Measurements from ENCODE around the gene OR6K6.

Gene OR6K6, protein sequence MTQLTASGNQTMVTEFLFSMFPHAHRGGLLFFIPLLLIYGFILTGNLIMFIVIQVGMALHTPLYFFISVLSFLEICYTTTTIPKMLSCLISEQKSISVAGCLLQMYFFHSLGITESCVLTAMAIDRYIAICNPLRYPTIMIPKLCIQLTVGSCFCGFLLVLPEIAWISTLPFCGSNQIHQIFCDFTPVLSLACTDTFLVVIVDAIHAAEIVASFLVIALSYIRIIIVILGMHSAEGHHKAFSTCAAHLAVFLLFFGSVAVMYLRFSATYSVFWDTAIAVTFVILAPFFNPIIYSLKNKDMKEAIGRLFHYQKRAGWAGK

DNA sequence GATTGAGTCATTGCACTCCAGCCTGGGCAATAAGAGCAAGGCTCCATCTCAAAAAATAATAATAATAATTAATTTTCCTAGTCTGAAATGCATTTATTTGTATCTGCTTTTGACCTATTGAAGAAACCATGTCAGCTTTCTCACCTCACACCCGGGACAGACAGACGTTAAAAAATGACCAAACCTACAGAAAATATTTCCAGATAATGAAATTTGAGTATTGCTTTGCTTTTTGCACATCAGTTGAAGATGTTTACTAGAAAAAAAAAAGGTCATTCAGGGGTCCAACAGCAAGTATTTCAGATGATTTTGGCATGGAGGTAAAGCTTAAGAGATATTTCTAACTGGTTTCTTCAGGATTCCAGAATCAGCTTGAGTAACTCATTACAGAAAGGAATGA, at the start of gene OR6K6:
Gene OR6K6 (plus strand): TSS at position 301 of the 400 bp plus-strand sequence. CDS start 168 bp downstream, outside the sequence.
- DNase-seq = no peak

DNA sequence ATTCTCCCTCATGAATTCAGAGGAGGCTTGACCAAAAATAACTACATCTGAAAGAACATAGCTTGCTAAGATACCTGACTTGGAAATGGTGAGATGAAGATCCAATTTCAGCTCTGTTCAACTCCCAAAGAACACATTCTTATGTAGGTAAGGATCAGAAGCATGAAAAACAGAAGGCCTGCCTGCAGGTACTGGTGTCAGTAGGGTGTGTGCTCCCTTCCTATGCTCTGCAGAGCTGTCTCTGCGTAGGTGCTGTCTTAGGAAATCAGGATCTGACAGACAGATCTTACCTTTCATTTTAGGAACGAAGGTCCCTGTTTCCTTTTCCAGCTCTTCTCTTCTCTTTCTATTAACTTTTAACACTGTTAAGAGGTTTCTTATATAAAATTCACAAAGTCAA, 48.4 kb upstream of the OR6K6 start:
- DNase-seq = no peak

DNA sequence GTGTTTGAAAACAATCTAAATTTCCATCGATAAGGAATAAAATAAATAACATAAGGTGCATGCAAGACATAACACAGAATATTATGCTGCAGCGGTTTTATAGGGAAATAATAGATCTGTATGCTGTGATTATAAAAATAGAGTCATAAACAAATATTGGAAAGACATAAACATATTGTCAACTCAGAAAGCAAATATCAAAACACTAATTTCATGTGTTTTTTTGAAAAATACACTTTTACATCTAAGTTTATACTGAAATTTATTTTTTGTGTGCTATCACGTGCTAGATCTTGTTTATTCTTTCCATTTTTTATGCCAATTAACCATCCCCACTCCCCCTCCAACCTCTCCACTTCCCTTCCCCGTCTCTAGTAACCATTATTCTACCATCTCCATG, 43.4 kb upstream of the OR6K6 start:
- DNase-seq = no peak

DNA sequence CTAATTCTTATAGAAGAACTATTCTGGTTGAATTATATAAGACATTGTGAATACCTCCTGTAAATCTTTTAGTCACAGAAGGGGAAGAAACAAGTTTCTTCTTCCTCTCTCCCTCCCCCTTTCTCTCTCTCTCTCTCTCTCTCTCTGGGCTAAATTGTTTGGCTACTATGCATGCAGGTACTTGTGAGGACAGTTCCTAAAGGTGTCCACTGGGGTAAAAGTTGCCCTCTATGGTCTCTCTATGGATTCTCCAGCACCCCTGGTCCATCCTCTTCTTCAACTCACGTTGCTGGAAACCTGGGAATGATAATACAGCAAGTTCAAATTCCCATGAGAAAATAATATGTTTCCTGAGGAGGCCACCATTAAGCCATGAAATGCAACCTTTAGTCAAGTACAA, 39.8 kb upstream of the OR6K6 start:
- no peak for DNase-seq

DNA sequence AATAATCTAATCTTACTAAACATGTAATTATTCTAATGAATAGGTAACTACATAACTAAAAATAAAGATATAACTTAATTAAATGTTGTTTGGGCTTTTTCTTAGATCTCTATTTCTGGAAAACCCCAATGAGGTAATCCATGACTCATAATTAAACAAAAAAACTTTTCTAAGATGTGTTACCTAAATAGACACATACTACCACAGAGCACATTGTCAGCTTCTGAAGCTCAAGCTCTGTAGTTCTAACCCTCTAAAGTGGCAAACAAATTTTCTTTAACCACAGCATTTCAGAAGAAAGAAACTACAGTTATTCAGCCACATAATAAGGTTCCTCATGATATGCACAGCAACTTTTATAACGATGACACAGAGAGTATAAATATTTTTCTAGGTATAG, 38.2 kb upstream of the OR6K6 start:
- DNase-seq = no peak

DNA sequence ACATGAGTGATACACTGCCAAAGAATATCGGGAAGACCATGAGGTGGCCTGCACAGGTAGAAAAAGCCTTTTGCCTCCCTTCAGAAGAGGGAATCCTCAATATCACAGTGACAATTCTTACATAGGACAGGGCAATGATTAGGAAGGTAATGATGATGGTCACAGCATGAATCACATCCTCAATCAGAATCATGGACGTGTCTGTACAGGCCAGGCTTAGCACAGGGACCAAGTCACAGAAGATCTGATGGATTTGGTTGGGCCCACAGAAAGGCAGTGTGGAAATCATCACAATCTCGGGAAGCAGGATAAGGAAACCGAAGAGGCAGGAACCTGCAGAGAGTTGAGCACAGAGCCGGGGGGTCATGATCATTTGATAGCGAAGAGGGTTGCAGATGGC, 37.2 kb upstream of the OR6K6 start:
- DNase-seq = no peak

DNA sequence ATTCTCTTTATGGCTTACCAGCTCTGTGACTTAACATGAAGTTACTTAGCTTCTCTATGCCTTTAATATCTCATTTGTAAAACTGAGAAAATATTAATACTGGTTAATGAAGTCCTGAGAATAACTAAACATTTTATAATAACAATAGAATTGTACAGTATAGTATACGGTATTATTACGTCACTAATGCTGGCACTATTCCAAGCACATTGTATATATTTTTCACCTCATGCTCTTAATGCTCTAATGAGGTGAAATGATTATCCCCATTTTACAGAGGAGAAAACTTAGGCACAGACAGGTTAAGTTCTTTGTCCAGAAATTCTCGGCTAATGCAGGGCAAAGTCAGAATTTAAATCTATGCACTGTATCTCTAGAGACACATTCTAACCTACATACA, 34.9 kb upstream of the OR6K6 start:
- no peak for DNase-seq

DNA sequence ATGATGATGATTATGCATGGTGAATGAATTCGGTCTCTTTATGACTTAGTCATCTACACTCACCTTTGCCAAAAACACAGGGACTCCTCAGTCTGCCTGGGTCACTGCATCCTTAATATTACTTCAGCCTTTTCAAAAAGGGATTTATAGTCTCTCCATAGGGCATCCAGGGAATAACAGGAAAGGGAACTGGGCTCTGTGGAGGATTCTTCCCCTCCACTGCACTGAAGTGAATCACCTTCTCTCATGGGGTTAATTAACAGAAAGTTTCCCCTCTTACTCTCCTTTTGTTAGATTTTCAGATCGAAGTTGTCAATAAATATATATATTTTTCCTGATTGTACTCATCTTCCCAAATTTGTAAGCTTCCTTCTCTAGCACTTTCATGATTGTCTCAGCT, 33.9 kb upstream of the OR6K6 start, which contains the start of gene OR6K3:
Gene OR6K3 (minus strand): TSS at position 101 of the 400 bp plus-strand sequence. CDS start 2,605 bp downstream, outside the sequence.
- no peak for DNase-seq

DNA sequence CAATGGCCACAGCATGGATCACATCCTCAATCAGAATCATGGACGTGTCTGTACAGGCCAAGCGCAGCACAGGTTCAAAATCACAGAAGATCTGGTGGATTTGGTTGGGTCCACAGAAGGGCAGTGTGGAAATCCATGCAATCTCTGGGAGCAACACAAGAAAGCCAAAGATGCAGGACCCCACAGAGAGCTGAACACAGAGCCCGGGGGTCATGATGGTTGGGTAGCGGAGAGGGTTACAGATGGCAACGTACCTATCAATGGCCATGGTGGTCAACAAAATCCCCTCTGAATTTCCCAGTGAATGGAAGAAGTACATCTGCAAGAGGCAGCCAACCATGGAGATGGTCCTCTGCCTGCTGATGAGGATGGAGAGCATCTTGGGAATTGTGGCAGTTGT, 30.1 kb upstream of the OR6K6 start:
- no peak for DNase-seq

DNA sequence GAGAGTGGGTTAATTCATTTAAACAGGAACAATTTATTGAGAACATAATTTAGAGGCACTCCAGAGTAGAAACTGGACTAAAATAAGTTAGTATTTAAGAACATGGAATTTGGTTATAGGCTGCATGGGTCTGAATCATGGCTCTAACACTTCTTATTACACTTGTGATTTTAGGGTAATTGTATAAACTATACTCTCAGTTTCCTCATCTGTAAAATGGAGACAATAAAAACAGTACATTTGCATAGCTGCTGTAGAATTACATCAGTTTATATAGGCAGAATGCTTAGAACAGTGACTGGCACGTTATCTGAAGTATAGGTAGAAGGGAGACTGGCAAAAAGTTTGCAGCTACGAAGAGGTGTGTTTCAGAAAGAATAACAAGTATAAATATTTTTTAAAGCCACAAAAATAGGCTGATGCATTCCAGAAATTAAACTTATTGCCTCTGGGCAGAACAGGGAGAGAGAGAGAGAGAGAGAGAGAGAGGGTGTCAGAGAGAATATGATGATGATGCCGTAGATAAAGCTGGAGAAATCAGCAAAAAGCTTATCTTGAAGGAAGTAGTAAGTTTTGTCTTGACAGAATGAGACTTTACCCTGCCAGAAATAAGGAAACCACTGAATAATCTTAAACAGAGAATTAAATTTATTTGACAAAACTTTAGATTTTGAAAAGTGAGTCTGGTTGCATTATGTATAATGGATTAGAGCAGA, 25.9 kb upstream of the OR6K6 start:
- no peak for DNase-seq

DNA sequence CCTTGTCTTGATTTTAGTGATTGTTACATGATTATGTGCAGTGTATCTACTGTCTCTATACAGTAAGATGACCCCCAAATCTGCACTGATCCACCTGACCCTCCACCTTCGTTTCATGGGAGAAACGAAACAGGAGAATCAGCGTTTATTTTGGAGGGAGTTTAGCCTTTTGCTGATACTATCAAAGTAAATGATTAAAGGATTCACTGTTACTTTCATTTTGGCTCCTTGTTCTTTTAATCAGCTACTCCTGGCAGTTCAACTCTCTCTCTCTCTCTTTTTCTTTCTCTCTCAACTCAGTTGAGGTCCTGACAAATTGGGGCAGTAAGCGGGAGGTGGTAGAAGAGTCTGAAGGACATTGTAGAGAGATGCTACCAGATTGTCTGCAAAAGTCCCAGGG, 24.1 kb upstream of the OR6K6 start:
- DNase-seq = no peak

DNA sequence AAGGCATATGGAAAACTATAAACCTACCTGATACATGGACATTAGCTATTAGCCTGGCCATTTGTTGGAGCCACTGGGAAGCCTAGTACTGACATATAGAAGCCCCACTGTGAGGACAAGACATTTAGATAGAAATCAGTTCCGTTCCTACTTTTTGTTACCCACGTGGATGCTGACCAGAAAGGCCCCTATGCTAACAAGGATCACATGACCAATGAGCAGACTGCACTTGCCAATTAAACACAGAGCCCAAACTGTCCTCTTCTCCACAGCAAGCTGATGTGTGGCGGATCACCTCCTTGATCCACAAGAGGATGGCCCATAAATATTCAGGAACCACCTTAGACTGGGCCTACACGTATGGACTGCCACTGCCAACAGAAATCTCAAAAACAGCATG, 22.8 kb upstream of the OR6K6 start:
- DNase-seq = no peak

DNA sequence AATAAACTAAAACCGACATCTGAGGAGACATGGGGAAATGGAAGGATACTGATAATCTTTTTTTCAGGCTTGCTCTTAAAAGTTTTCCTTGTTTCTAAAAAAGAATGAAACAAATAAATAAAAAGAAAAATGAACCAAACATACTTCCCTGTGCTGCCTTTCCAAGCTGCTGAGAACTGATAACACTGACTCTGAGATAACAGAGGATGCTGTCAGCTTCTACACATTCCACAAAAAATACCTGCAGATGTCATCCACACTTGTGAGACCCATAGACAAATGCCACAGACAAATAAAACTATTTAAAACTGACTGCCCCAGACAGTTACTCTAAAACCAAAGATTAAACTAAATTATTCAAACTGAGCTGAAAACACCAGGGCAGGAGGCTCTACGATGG, 22.0 kb upstream of the OR6K6 start:
- no peak for DNase-seq

DNA sequence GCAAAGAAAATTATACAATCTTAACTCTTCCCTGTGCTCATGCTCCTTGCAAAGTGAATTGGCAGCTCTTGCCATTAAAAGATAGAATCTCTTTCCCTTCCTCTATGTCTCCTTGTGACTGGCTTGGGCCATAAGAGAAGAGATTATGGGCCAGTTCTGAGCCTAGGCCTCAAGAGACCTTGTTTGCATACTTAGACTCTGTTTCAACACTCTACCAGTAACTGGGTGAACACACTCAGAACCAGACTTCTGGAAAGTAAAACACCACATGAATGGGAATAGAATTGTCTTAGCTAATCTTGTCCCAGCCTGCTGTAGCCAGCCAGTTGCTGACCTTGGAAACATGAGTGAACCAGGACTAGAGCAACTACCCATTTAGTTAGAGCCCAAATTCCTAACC, 18.7 kb upstream of the OR6K6 start:
- no peak for DNase-seq

DNA sequence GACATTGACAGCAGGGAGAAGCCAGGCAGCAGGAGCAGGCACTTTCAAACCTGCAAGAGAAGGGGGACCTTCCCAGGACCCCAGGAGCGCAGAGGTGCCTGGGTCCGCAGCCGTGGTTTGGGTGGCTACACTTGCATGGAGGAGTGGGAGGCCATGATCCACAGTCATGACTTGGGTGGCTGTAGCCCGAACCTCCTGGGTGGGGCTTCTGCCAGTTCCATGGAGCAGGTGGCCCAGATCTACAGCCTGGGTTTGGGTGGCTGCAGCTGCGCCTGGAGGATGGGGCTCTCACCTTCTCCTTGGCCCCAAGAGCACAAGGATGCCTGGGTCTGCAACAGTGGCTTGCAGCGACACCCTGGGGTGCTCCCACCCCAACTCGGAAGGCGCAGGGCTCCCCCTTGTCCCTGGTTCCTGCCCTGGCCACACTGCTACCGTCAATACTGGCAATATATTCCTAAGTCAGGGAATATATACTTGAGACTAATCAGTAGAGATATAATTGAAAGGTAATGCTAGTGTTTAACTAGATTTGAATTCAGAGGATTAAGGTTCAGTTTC, 2.3 kb upstream of the OR6K6 start:
- no peak for DNase-seq

DNA sequence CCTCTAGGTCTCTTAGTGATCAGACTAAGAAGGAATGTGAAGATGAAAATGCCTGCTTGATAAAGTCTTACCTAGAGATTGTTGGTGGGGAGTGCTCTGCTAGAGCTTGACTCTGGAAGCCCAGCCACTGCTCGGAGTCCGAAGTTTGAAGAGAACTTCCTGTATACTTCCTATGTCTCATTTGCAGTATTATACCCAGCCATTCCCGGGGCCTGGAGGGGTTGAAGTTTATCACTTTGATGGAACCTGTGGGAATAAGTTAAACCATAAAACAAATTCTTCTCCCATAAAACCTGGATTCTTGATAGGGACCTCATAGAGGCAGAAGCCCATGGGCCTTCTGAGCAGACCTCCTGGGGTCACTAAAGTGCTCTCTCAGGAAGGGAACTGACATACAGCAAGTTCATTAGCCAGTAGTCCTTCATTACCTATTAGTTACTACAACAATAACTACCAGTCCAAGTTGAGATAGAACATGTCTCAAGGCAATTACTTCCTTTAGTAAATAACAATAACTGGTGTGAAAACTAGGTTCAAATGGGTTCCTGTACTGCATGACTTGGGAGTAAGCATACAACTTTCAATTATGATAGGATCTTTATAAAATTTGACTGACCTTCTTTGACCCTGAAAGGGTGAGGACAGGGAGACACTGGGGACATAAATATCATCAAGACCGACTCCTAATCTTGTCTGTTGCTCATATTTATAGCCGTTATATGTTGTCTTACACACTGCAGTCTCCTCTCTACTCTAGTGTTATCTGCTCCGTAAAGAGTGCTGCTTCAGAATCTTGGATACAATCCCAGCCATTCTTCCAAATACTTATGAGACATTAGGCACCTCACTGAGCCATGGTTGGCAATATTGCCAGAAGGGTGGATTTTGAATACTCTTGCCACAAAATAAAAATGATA, 17.7 kb downstream of the OR6K6 start, which contains the start of gene OR6N1:
Gene OR6N1 (minus strand): TSS at position 246 of the 917 bp plus-strand sequence. CDS start 5,513 bp downstream, outside the sequence.
- no peak for DNase-seq

DNA sequence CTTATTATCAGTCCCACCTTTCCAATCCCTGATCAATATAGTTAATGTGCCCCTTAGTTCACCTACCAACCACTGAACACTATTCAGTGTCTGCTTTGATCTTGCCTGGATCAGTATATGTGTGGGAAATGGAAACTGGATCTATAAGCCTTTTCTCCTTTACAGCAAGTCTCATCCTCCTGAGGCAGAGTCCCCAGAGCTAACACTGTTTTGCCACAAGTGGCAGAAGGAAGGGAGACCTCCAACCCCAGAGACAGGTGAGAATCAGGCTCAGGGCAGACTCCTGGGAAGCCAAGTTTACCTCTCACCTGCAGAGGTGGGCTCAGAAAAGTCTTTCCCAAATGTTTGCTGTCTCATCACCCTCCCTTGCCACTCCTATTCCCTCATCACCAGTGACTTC, 26.6 kb downstream of the OR6K6 start, which contains the start of gene OR6N2:
Gene OR6N2 (minus strand): TSS at position 101 of the 400 bp plus-strand sequence. CDS start 3,569 bp downstream, outside the sequence.
- no peak for DNase-seq

DNA sequence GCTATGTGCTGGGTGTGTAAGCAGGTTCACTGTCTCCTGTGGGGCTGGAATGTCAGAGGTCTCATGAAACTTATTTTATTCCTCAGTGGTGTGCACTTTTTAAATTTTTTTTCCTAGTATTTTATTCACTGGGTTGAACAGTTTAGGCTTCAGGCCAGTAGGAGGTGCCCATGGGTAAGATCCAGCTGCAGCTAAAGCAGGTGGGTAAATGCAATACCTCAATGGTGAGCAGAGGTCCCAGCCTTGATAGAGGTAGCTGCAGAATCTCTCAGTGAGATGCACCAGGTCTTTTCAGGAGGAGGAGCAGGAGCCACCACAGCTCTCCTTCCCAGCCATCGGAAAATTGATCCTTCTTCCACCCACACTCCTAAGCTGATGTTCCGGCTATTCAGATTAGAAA, 39.1 kb downstream of the OR6K6 start:
- DNase-seq = no peak

DNA sequence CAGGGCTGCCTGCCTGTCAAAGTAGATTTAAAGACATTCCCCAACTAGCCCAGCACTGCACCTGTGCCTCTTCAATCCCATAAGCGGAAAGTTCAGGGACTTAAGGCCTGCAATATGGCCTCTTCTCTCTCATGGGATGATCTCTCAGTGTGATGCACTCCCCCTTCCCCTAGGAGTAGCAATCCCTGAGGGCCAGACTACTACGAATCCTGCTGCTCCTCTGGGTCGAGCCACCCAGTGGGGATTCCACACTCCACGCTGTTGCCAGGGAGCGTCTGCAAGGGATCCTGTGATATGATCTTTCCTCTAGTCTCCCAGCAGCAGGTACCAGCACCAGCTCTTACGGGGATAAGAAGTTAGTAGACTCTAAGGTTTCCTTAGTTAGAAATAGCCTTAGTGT, 39.7 kb downstream of the OR6K6 start:
- DNase-seq = no peak

DNA sequence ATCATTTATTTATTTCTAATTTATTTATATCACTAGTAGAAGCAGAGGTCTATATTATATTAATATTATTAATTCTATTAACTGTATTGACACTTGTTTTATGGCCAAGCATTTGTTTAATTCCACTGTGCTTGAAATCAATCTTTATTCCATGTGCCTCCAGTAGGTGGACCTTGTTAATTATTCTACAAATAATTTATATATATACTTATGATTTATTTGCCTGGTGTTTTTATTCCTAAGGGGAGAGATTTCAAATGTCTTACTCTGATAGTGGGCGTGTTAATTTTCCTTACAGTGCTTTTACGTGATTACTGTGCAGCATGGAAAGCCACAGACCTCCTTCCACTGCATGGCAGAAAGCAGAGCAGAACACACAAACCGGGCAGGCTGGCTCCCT, 44.0 kb downstream of the OR6K6 start:
- DNase-seq = no peak

DNA sequence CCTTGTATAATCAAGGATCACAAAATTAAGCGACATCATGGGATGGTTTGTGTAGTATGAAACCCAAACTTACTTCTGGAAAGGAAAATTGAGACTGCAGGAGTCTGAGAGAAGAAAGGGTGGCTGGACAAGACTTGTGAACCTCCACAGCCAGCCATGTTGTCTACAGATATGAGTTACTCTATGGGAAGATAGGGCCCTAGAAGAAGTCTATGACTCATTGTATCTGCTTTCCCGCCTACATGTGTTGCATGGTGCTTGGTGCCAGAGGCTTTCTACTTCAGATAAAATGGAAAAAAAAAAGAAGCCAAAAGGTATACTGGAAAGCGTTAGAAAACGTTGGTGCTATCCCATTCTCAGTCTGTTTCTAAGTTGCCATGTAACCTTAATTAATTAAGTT, 45.2 kb downstream of the OR6K6 start:
- DNase-seq = no peak

DNA sequence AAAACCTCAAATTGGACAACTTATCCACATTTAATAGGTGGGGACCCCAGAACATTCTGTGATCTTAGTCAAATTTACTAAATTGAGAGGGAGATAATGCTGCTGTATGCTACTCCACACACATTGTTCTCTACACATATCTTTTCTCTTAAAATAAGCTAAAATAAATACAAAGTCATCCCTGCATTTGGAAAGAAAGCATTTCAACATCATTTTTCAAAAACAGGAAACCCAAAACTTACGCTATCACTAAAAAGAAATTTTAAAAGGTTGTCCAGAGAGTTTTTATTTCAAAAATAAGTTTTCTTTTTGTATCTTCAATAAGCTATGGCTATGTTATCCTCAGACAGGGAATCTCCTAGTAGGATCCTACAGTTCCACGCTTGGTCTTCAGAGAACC, 46.0 kb downstream of the OR6K6 start:
- no peak for DNase-seq

DNA sequence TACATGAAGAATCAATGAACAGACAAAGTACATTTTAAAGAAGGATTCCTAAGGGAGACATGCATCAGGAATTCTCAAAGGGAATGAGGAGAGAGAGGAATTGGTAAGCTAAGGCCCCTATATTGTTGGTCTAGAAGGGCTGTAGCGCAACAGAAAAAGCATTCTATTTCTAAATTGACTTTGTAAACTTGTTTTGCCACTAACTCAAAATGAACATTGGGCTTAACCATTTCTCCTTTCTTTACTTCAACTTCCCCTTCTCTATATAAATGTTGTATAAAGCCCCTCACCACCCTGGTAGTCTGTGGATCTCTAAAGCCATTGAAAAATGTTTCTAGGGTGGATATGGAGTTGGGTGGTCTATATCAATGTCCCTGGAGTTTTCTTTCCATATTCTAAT, 46.9 kb downstream of the OR6K6 start:
- no peak for DNase-seq

Measured in NCI-H1694 (cell line).